Erythroblast (primary cell): ENCODE data around the gene MISP3.
"Not testable (repeated sequence)": the region's sequence is repeated elsewhere in the genome, so short reads cannot be mapped to it uniquely, and the experiment has no call there.

Experiments
- GATA1 ChIP-seq: IDR thresholded peaks from 2 replicates; pipeline ENCODE4 v1.6.1; 2011; ENCODE audit warnings: low read depth, mild to moderate bottlenecking, control low read depth, low read length, moderate library complexity
- POLR2A ChIP-seq: IDR thresholded peaks from 2 replicates; pipeline ENCODE4 v1.6.1; 2011; ENCODE audit warnings: mild to moderate bottlenecking, low read length

GRCh38 chr19:14035159-14035558 is 37.4 kb upstream of the MISP3 start:
- TF ChIP-seq POLR2A, GATA1: not testable (repeated sequence)
